HFFc6 (cell line): Measurements from ENCODE around the gene B4GALNT3. TPM values are rescaled to one million over a fixed set of nuclear protein-coding genes. Genes with fewer than 3 reads are reported as not detected.
"Not testable (repeated sequence)": the region's sequence is repeated elsewhere in the genome, so short reads cannot be mapped to it uniquely, and the experiment has no call there.

Experiments used
- DNase-seq: peaks from one replicate; pipeline ENCODE4 v3.0.0-alpha.2; 2018
- H3K27ac Mint-ChIP-seq: 2 replicates; pipeline ENCODE4 v1.8.0; 2020; ENCODE audit warnings: mild to moderate bottlenecking, mixed read lengths
- H3K27me3 Mint-ChIP-seq: 2 replicates; pipeline ENCODE4 v1.8.0; 2021; ENCODE audit warnings: mild to moderate bottlenecking, moderate library complexity, mixed read lengths; ENCODE audit not compliant: insufficient read depth
- H3K36me3 Mint-ChIP-seq: 2 replicates; pipeline ENCODE4 v1.8.0; 2021; ENCODE audit warnings: low read depth, mixed read lengths
- H3K4me1 Mint-ChIP-seq: 2 replicates; pipeline ENCODE4 v1.8.0; 2020; ENCODE audit warnings: low read depth, mixed read lengths
- H3K4me3 Mint-ChIP-seq: 2 replicates; pipeline ENCODE4 v1.8.0; 2020; ENCODE audit warnings: mild to moderate bottlenecking, moderate library complexity, mixed read lengths
- H3K9me3 Mint-ChIP-seq: 2 replicates; pipeline ENCODE4 v1.8.0; 2020; ENCODE audit warnings: mild to moderate bottlenecking, mixed read lengths
- long read RNA-seq: library from polyadenylated mRNA; unstranded; transcript quantifications from one replicate; pipeline ENCODE4 v2.0.0, GENCODE V29; 2019
- total RNA-seq, 6 experiments: library from RNA; stranded (reverse); fragmentation: NEBNext Ultra II Directional; extraction: Animal tissue kit (Norgen Biotek cat#: 25700); gene quantifications; 2 replicates in 1 of 6; 3 replicates in 5 of 6; pipeline ENCODE4 v1.2.3, GENCODE V29; 2021
- TF ChIP-seq, protein P1 (sequence below): fragments of 200-600 bp; sonication (generic); IDR thresholded peaks from 2 replicates; pipeline ENCODE4 v1.5.0; 2021; ENCODE audit warnings: antibody characterized with exemption, mild to moderate bottlenecking

B4GALNT3 gene
- not detected for total RNA-seq
- long read RNA-seq = 0 reads

- TF ChIP-seq, protein P1, sequence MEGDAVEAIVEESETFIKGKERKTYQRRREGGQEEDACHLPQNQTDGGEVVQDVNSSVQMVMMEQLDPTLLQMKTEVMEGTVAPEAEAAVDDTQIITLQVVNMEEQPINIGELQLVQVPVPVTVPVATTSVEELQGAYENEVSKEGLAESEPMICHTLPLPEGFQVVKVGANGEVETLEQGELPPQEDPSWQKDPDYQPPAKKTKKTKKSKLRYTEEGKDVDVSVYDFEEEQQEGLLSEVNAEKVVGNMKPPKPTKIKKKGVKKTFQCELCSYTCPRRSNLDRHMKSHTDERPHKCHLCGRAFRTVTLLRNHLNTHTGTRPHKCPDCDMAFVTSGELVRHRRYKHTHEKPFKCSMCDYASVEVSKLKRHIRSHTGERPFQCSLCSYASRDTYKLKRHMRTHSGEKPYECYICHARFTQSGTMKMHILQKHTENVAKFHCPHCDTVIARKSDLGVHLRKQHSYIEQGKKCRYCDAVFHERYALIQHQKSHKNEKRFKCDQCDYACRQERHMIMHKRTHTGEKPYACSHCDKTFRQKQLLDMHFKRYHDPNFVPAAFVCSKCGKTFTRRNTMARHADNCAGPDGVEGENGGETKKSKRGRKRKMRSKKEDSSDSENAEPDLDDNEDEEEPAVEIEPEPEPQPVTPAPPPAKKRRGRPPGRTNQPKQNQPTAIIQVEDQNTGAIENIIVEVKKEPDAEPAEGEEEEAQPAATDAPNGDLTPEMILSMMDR = no peak
- Mint-ChIP-seq H3K9me3 (no peaks in the 10 kb centered on the region), H3K4me1 (peaks cover 5% of the 10 kb centered on the region; the same call in 1 of the 2 replicates), H3K36me3 (no peaks in the 10 kb centered on the region; the same call in 1 of the 2 replicates), H3K27ac (no peak within 1 kb of the TSS), H3K4me3 (peak within 1 kb of the TSS; percentile 62; the same call in 1 of the 2 replicates), H3K27me3 (peaks cover 48% of the 10 kb centered on the region)
- DNase-seq = no peak
Measured at GRCh38 chr12:459430-460258, at the start of gene B4GALNT3. TSS of gene B4GALNT3 (plus strand) at chr12:459939. CDS start at chr12:460377, 438 bp downstream.

DNA sequence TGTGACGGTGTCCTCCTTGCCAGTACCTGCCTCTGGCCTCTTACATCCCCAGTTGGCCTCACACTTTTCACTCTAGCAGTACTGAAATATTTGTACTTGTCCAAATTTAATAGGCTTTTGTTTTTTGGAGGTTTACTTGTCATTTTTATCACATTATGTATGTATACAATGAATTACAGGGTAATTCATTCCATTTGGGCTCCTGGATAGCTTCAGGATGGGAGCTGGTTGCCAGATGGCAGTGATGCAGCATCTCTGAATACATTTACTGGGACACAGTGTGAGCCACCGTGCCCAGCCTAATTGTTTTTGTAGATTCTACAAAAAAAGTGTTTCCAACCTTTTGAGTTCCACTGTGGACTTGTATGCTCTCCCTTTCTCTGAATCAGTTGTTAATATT lies 44.9 kb upstream of the B4GALNT3 start:
- H3K27me3 Mint-ChIP-seq = no peaks in the 10 kb centered on the region
- no peak for DNase-seq
- peaks cover 16% of the 10 kb centered on the region for H3K36me3 Mint-ChIP-seq
- no peak overlapping the region for H3K27ac Mint-ChIP-seq
- TF ChIP-seq, protein P1 = no peak
- no peaks in the 10 kb centered on the region for H3K9me3 Mint-ChIP-seq
- no peaks in the 10 kb centered on the region for H3K4me1 Mint-ChIP-seq
- no peak overlapping the region for H3K4me3 Mint-ChIP-seq

DNA sequence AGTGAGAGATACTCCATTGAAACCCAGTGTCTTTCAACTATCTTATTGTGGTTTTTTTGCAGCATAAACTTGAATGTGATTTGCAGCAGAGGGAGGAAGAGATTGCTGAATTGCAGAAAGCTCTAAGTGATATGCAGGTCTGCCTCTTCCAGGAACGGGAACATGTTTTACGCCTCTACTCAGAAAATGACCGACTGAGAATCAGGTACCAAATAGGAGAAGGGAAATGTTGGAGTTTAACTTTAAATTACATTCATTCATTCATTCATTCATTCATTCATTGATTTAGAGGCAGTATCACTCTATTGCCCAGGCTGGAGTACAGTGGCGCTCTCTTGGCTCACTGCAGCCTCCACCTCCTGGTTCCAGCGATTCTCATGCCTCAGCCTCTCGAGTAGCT lies 41.3 kb upstream of the B4GALNT3 start:
- TF ChIP-seq, protein P1 = no peak
- Mint-ChIP-seq H3K36me3 (peaks cover 11% of the 10 kb centered on the region), H3K27ac (no peak overlapping the region), H3K4me1 (no peaks in the 10 kb centered on the region), H3K4me3 (no peak overlapping the region), H3K9me3 (no peaks in the 10 kb centered on the region), H3K27me3 (no peaks in the 10 kb centered on the region)
- DNase-seq = no peak

DNA sequence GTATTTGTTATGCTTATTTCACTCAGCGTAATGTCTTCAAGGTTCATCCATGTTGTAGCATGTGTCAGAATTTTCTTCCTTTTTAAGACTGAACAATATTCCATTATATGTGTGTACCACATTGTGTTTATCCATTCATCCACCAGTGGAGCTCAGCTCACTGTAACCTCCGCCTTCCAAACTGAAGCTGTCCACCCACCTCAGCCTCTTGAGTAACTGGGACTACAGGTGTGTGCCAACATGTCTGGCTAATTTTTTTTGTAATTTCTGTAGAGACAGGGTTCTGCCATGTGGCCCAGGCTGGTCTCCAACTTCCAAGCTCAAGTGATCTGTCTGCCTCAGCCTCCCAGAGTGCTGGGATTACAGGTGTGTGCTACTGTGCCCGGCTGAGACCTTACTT lies 37.2 kb upstream of the B4GALNT3 start:
- TF ChIP-seq, protein P1 = no peak
- no peaks in the 10 kb centered on the region for H3K9me3 Mint-ChIP-seq
- DNase-seq = no peak
- H3K36me3 Mint-ChIP-seq = peaks cover 6% of the 10 kb centered on the region; the same call in 1 of the 2 replicates
- H3K27ac Mint-ChIP-seq = no peak overlapping the region
- no peak overlapping the region for H3K4me3 Mint-ChIP-seq
- H3K4me1 Mint-ChIP-seq = no peaks in the 10 kb centered on the region
- H3K27me3 Mint-ChIP-seq = no peaks in the 10 kb centered on the region

DNA sequence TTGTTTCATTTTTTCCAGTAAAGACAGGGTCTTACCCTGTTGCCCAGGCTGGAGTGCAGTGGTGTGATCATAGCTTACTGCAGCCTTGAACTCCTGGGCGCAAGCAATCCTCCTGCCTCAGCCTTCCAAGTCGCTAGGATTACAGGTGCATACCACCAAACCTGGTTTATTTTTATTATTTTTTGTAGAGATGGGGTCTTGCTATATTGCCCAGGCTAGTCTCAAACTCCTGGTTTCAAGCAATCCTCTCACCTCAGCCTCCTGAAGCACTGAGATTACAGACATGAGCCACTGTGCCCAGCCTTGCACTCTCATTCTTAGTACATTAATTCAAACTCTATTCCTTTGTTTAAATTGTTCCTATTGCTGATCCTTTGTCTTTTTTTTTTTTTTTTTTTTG lies 24.0 kb upstream of the B4GALNT3 start:
- not testable (repeated sequence) for H3K27me3 Mint-ChIP-seq, H3K4me1 Mint-ChIP-seq, H3K27ac Mint-ChIP-seq, H3K9me3 Mint-ChIP-seq, DNase-seq, H3K4me3 Mint-ChIP-seq
- H3K36me3 Mint-ChIP-seq = peaks cover 15% of the 10 kb centered on the region

DNA sequence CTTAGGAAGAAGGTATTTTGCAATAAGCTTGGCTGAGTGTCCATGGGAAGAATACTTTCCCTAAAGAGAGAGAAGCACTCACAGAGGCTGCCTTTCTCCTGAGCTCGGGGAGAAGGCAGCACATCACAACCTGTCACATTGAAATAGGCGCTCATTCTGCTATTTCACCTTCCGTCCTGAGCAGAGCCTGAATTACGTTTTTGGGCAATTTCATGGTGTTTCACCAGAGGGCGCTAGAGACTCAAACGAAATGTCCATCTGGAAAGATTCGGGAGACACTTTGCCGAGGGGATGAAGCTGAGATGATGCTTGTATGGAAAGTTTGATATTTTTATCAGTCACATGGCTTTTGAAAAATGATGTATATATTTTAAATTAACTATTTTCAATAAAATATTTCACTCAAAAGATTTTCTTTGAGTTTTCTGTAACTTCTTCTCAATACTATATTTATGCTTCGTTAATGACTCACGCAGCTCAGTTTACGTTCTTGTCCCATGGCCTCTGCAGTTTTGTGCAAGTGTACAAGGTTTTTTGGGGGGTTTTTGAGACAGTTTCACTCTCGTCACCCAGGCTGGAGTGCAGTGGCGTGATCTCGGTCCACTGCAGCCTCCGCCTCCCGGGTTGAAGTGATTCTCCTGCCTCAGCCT lies 17.4 kb upstream of the B4GALNT3 start:
- H3K27me3 Mint-ChIP-seq = no peaks in the 10 kb centered on the region
- no peaks in the 10 kb centered on the region for H3K4me1 Mint-ChIP-seq
- peak; percentile 42 for DNase-seq
- no peaks in the 10 kb centered on the region for H3K36me3 Mint-ChIP-seq
- TF ChIP-seq, protein P1 = peak; percentile 92
- H3K9me3 Mint-ChIP-seq = no peaks in the 10 kb centered on the region
- no peak overlapping the region for H3K27ac Mint-ChIP-seq
- H3K4me3 Mint-ChIP-seq = no peak overlapping the region
